Measurements from ENCODE around the gene PNPLA1.

The PNPLA1 gene

GRCh38 chr6:36246506-36247268, 23.2 kb upstream of the PNPLA1 start:
- no peak for DNase-seq

- no peak for DNase-seq
Measured at GRCh38 chr6:36247693-36248092, 22.2 kb upstream of the PNPLA1 start.

DNA sequence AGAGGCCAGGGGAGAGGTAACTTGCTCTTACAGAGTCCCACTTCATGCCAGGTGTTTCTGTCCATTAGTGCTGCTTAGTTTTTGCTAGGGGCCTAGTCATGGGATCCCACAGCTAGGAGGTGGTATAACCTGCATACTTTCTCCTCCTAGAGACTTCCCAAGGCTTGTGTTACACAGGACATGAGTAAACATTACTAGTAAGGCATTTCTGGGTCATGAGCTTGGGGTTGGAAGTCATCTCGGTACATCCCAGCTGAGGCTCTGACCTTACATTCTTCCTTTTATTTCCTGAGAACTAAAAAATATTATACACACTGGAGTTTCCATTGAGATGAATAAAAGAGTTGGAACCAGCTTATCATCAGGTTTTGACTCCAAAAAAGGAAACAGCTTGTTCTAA, 20.9 kb upstream of the PNPLA1 start:
- no peak for DNase-seq

DNA sequence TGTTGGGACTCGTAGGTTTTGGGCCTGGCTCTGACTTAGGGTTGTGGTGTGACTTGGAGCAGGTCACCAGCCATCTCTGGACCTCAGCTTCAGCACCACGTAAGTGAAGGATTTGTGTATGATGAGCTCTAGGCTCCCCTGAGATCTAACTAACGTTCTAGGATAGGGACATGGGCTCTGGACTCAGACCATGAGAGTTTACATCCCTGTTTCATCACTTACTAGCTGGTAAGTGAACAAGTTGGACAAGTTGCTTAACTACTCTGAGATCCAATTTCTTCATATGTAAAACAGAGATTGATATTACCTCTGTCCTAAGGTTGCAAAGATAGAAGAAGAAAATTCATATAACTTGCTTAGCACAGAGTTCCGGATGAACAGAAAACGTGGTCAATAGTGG, 20.3 kb upstream of the PNPLA1 start:
- no peak for DNase-seq

- DNase-seq, result no peak
Measured at GRCh38 chr6:36252005-36252404, 17.9 kb upstream of the PNPLA1 start.

- DNase-seq, result no peak
Measured at GRCh38 chr6:36263390-36264000, 6.4 kb upstream of the PNPLA1 start.

- no peak for DNase-seq
Measured at GRCh38 chr6:36265744-36266143, 4.1 kb upstream of the PNPLA1 start.

- DNase-seq, result no peak
Measured at GRCh38 chr6:36266913-36267644, 2.8 kb upstream of the PNPLA1 start.

DNA sequence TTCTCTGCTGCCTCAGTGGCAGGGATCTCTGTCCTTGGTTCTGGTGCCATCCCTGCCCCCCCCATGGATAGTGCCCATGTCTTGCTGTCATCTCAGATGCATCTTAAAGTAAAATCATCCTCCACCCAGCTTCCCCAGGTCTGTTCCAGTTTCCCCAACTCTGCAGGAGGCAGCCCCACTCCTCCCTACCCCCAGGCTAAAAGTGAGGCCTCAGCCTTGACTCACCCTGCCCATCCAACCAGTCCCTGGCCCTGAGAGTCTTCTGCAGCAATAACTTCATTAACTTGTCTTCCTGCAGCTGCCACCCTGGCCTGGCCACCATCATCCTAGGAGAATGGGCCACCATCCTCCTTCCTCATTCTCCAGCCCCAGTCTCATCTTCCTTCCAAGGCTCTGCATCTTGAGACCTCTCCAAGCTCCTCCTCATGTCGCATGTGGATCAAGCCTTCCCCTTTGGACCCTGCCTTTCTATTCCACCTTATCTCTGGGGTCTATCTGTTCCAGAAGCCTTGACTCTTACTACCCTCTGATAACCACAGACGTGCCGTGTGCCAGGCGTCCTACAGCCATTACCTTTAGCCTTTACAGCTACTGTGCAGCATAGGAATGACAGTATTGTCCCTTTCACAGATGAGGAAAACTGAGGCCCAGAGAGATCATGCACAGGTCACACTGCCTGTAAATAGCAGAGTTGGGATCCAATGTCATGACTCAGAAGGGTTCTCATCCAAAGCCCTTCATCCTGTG, 2.0 kb upstream of the PNPLA1 start:
- no peak for DNase-seq

GRCh38 chr6:36268478-36269275, 1.2 kb upstream of the PNPLA1 start:
- no peak for DNase-seq

- no peak for DNase-seq
Measured at GRCh38 chr6:36272234-36272633, 2.4 kb downstream of the PNPLA1 start.

- DNase-seq, result no peak
Measured at GRCh38 chr6:36273067-36273466, 3.2 kb downstream of the PNPLA1 start.

- DNase-seq, result no peak
Measured at GRCh38 chr6:36273802-36274514, 4.1 kb downstream of the PNPLA1 start.

DNA sequence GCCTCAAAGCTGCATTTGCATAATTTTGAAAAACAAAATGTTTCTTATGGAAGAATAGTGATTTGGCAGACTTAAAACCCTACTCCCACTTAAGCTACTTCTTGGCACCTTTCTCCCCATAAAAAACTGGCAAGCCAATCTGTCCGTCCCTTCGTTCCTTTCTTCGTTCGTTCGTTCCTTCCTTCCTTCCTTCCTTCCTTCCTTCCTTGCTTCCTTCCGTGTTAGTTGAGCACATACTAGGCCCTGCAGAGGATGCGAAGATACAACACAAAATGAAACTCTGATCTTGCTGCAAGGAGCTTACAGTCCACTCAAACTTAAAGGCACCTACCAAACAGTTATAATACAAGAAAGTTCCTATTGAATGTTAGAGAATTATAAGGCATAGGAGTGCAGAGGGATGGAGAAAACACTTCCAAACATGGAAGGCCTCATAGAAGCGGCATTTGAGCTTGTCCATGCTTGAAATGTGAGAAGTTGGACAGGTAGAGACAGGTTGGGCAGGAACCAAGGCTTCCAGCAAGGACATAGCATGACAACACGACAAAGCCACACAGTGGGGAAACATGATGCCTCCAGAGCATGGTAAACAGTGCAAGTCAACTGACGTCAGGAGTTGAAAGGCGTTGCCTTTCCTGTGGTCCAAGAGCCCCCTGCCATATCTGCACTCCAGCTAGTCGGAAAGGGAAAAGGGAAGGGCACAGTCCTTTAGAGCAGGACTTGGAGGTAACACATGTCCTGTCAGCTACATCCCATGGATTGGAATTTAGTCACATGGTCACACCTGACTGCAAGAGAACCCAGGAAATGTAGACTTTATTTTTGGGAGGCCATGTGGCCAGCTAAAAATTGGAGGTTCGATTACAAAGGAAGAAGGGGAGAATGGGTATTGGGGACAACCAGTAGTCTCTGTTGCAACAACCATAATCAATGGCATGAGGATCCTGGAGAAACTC, 7.0 kb downstream of the PNPLA1 start:
- no peak for DNase-seq

GRCh38 chr6:36277946-36278470, 8.1 kb downstream of the PNPLA1 start:
- DNase-seq, result no peak

GRCh38 chr6:36280467-36280866, 10.6 kb downstream of the PNPLA1 start:
- DNase-seq, result no peak

GRCh38 chr6:36280983-36281382, 11.1 kb downstream of the PNPLA1 start:
- DNase-seq, result no peak

DNA sequence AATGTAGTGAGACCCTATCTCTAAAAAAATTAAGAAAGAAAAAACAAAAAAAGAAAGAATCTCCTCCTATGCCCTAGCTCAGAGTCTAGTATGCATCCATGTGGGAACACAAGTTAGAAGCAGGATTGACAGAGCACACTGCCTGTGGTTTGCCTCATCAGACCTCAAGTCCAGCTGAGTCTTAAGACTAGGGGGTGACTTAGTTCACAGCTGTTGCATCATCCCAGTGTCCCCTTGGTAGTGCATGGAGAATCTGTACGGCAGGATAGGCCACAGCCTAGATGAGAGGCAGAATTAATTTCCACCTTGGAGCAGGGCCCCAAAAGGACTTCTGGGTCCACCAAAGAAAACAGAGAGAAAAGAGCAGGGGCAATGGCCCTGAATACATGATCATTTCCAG, 13.7 kb downstream of the PNPLA1 start:
- no peak for DNase-seq

DNA sequence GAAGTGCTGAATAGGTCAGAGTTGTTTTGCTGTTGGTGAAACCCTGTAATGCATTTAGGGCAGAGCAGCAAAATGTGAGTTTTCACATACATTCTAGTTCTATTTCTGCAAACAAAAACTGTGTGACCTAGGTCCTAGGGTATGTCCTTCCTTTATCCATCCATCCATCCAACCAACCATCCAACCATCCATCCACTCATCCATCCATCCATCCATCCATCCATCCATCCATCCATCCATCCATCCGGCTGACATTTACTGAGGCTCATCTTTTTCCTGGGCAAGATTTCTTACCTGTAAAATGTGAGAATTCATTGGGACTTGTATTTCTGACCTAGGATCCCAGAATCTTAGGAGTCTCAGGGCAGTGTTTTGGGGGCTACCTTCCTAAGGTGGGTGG, 14.5 kb downstream of the PNPLA1 start:
- no peak for DNase-seq

DNA sequence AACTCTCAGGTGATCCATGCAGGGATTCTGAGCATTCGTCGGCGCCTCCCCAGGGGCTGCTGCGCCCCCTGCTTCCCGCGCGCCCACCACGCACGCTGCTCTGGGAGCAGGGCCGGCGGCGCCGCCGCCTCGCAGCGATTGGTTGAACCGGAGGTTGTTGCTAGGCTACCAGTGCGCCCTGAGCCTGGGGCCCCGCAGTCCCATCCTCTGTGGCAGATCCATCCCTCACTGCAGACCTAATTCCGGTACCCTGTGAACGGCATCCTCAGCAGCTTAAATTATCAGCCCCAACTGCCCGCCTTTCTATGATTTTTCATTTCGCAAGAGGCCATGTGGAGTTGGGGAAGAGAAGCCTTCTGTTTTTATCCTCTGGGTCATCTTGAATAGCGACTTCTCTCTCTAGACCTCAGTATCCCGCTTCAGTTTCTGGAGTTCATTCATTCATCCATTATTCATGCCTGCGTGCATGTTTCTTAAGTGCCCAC, 15.4 kb downstream of the PNPLA1 start:
- DNase-seq, result no peak
